Heart right ventricle (tissue), 16 donors: Measurements from ENCODE around the gene SOX8. TPM values are rescaled to one million over a fixed set of nuclear protein-coding genes. Genes with fewer than 3 reads are reported as not detected.

Experiments used
- ATAC-seq, 8 donors: fragments of 200-7000 bp; cut with Tn5 transposase; one replicate each; pipeline ENCODE4 v1.9.1; 2020; ENCODE audit warnings: mild to moderate bottlenecking in 8 of 8, moderate library complexity in 8 of 8, moderate number of reproducible peaks in 1 of 8
- DNase-seq, 2 donors: peaks; one replicate each; pipeline ENCODE4 v3.0.0-alpha.2; 2020
- H3K27ac ChIP-seq, 10 donors: fragments of 200-600 bp; sonication (generic) in 2 of 10; one replicate each; pipeline versions ENCODE4 v1.5.0 to v1.8.0; 2020 to 2022; ENCODE audit warnings: mild to moderate bottlenecking in 3 of 10
- H3K27me3 ChIP-seq, 7 donors: fragments of 200-600 bp; one replicate each; pipeline ENCODE4 v1.8.0; 2021 to 2022; ENCODE audit warnings: mild to moderate bottlenecking in 2 of 7
- H3K36me3 ChIP-seq, 9 donors: fragments of 200-600 bp; sonication (generic) in 1 of 9; one replicate each; pipeline versions ENCODE4 v1.5.0 to v1.8.0; 2020 to 2022; ENCODE audit warnings: mild to moderate bottlenecking in 2 of 9
- H3K4me1 ChIP-seq, 9 donors: fragments of 200-600 bp; sonication (generic) in 1 of 9; one replicate each; pipeline versions ENCODE4 v1.5.0 to v1.8.0; 2020 to 2022; ENCODE audit warnings: mild to moderate bottlenecking in 4 of 9
- H3K4me3 ChIP-seq, 10 donors: fragments of 200-600 bp; sonication (generic) in 2 of 10; one replicate each; pipeline versions ENCODE4 v1.5.0 to v1.8.0; 2020 to 2022; ENCODE audit warnings: mild to moderate bottlenecking in 7 of 10, moderate library complexity in 2 of 10
- H3K9me3 ChIP-seq, 11 donors: fragments of 200-600 bp in 10 of 11; sonication (generic) in 2 of 11; one replicate each; pipeline versions ENCODE4 v1.5.0 to v1.8.0; 2013 to 2022; ENCODE audit warnings: mild to moderate bottlenecking in 2 of 11, control low read depth in 1 of 11, moderate library complexity in 1 of 11
- WGBS, 2 donors: extraction: QIAGEN DNeasy Blood & Tissue Kit; methylation state at CpG; one replicate each; pipeline ENCODE4 v1.1.7; 2013; ENCODE audit warnings: inconsistent platforms in 1 of 2; 5-methylcytosine and 5-hydroxymethylcytosine counted together
- intact Hi-C, 10 donors: fragments of 100-400 bp; cut with DNase I; formaldehyde crosslinking; loops; one replicate each; pipeline versions ENCODE4 v1.11.1 to v1.14.2; 2022
- polyA plus RNA-seq, 2 donors: library from polyadenylated mRNA; stranded (reverse); fragments of 200-250 nt; gene quantifications; one replicate each; pipeline ENCODE4 v1.2.3, GENCODE V29; 2013
- total RNA-seq, 10 donors: library from RNA; stranded (reverse); fragmentation: NEBNext Ultra II Directional in 3 of 10; extraction: Animal tissue kit (Norgen Biotek cat#: 25700) in 3 of 10; gene quantifications; one replicate each; pipeline versions ENCODE4 v1.2.1 to v1.2.4, GENCODE V29; 2021 to 2023
- TF ChIP-seq, protein P1 (sequence below), 9 donors: fragments of 200-600 bp; sonication (generic) in 2 of 9; IDR thresholded peaks; one replicate each; pipeline versions ENCODE4 v1.5.0 to v1.8.0; 2021 to 2022; ENCODE audit warnings: antibody characterized with exemption in 9 of 9, mild to moderate bottlenecking in 5 of 9, moderate library complexity in 1 of 9
- donor health status: Arrhythmogenic right ventricular cardiomyopathy.
- donor health status: ischemic (EF 13 %, LVEDD 7.1; RV severe dilation, severe dysfunction).
- donor health status: healthy with polysubstance abuse.
- donor health status: DM: no; HTN: yes; CAD: no.
- donor health status: DM: no; HTN: no; CAD: no.
- donor health status: ischemic (EF 25% LVEDD 6.9; RV normal size, moderate dysfunction).
- donor health status: ischemic (EF 25% LVEDD 5.7; RV mildly dilated, moderate dysfunction).
- donor health status: healthy.
- donor health status: DM: yes; HTN: yes; CAD: no.
- donor health status: Ischemic cardiomyopathy.
- donor health status: ischemic (EF 35%, LVEDD 5.7; RV mildly dilated, moderate dysfunction).
- donor health status: nonischemic (EF 11% LVEDD 7.7; RV severe dilation, severe dysfunction).
- donor health status: DM: yes; HTN: yes; CAD: no.
- donor health status: PGD.
- donor health status: ischemic (EF 29% LVEDD 5.4; RV normal size, mild dysfunction).
- donor health status: nonischemic (EF 23%, LVEDD 6.1; RV moderate dilation, normal function).

SOX8 gene
- total and polyA plus RNA-seq, 12 donors, result 0.35 to 2.3 (median 1.0) TPM

DNA sequence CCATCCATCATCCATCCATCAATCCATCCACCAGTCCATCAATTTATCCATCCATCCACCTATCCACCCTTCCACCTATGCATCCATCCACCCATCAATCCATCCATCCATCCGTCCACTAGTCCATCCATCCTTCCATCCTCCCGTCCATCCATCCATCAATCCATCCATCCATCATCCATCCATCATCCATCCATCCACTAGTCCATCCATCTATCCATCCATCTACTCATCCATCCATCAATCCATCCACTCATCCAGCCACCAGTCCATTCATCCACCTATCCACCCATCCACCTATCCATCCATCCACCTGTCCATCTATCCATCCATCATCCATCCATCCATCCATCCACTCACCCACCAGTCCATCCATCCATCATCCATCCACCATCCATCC, 51.0 kb downstream of the SOX8 start:
- intact Hi-C loops, result no loop called here
- TF ChIP-seq, protein P1, sequence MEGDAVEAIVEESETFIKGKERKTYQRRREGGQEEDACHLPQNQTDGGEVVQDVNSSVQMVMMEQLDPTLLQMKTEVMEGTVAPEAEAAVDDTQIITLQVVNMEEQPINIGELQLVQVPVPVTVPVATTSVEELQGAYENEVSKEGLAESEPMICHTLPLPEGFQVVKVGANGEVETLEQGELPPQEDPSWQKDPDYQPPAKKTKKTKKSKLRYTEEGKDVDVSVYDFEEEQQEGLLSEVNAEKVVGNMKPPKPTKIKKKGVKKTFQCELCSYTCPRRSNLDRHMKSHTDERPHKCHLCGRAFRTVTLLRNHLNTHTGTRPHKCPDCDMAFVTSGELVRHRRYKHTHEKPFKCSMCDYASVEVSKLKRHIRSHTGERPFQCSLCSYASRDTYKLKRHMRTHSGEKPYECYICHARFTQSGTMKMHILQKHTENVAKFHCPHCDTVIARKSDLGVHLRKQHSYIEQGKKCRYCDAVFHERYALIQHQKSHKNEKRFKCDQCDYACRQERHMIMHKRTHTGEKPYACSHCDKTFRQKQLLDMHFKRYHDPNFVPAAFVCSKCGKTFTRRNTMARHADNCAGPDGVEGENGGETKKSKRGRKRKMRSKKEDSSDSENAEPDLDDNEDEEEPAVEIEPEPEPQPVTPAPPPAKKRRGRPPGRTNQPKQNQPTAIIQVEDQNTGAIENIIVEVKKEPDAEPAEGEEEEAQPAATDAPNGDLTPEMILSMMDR (IDR thresholded peaks at IDR 0.05), result no peak

DNA sequence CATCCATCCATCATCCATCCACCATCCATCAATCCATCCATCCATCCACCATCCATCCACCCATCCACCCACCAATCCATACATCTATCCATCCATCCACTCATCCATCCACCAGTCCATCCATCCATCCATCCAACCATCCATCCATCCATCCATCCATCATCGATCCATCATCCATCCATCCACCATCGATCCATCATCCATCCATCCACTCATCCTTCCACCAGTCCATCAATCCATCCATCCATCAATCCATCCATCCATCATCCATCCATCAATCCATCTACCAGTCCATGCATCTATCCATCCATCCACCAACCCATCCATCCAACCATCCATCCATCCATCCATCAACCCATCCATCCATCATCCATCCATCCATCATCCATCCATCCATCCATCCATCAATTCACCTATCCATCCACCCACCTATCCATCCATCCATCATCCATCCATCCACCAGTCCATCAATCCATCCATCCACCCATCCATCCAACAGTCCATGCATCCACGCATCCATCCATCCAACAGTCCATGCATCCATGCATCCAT, 51.6 kb downstream of the SOX8 start:
- TF ChIP-seq, protein P1 (IDR thresholded peaks at IDR 0.05), result no peak
- H3K4me3 ChIP-seq, result no peak overlapping the region
- no peaks in the 10 kb centered on the region for H3K9me3 ChIP-seq
- ATAC-seq (no peak), DNase-seq (no peak)
- peaks cover 0 to 24% (median 5%) of the 10 kb centered on the region in 9 donors for H3K4me1 ChIP-seq
- H3K27me3 ChIP-seq, result peaks cover 0 to 65% (median 55%) of the 10 kb centered on the region in 7 donors
- no peaks in the 10 kb centered on the region for H3K36me3 ChIP-seq
- 96 to 98% methylated on average over 3 of the region's 3 CpGs for WGBS, 2 donors
- intact Hi-C loops, result no loop called here
- no peak overlapping the region for H3K27ac ChIP-seq

More for the DNA sequence above, 51.0 kb downstream of the SOX8 start:
- ATAC-seq (no peak), DNase-seq (no peak)
- peaks cover 0 to 65% (median 52%) of the 10 kb centered on the region in 7 donors for H3K27me3 ChIP-seq
- H3K36me3 ChIP-seq, result no peaks in the 10 kb centered on the region
- H3K4me3 ChIP-seq, result no peak overlapping the region
- H3K9me3 ChIP-seq, result no peaks in the 10 kb centered on the region
- no peak overlapping the region for H3K27ac ChIP-seq
- peaks cover 0 to 26% (median 5%) of the 10 kb centered on the region in 9 donors for H3K4me1 ChIP-seq
- whole genome bisulfite sequencing, 2 donors, result 83 to 98% methylated on average over 2 of the region's 2 CpGs

DNA sequence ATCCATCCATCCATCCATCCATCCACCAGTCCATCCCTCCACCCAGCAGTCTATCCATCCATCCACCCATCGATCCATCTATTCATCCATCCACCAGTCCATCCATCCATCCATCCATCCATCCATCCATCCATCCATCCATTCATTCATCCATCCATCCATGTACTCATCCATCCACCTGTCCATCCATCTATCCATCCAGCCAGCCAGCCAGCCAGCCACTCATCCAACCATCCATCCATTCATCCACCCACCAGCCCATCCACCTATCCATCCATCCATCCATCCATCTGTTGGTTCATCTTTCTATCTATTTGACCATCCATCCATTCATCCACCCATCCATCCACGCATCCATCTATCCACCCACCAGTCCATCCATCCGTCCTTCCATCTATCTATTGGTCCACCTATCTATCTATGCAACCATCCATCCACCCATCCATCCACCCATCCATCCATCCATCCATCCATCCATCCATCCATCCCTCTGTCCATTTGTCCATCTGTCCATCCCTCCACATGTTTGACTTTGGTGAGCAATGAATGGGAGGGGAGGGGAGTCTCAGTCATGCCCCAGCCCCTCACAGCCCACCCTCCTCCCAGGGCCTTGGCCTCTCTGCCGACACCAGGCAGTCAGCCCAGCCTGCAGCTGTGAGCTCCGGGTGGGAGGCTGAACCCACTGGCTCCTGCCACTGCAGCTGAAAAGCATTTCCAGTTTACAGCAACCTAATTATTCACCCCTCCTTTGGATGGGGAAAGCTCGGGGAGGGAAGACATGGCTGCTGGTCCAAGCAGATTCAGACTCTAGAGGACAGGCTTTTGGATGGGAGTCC, 52.9 kb downstream of the SOX8 start:
- Histone ChIP-seq H3K27me3 (peaks cover 5 to 65% (median 55%) of the 10 kb centered on the region in 7 donors), H3K9me3 (no peaks in the 10 kb centered on the region), H3K27ac (no peak overlapping the region), H3K4me3 (no peak overlapping the region), H3K4me1 (peaks cover 0 to 12% (median 0%) of the 10 kb centered on the region in 9 donors), H3K36me3 (no peaks in the 10 kb centered on the region)
- intact Hi-C loops, result loop anchor here in 1 of 10 donors (2.0 kb wide), 1 partner anchor 360 kb away; no protein-coding TSS in a partner anchor
- DNase-seq, result no peak
- 69 to 75% methylated on average over 6 of the region's 6 CpGs for WGBS, 2 donors
- ATAC-seq, result no peak
- TF ChIP-seq, protein P1 (IDR thresholded peaks at IDR 0.05), result no peak

DNA sequence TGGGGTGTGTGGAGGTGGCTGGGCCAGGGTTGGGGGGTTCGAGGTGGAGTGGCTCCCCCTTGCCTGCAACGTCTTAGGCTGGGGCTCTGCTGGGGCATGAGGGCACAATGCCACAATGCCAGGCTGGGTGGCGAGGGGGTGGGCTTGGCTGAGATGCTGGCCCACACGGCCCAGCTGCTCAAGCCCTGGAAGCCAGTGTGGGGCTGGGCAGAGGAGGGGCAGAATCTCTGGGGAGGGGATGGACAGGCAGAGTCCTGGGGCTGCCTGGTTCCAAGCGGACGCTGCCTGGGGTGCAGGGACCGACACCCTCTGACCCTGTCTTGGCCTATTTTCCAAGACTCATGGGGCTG, 53.5 kb downstream of the SOX8 start:
- H3K27ac ChIP-seq, result no peak overlapping the region
- peaks cover 5 to 63% (median 53%) of the 10 kb centered on the region in 7 donors for H3K27me3 ChIP-seq
- 76 to 78% methylated on average over 7 of the region's 7 CpGs for WGBS, 2 donors
- H3K9me3 ChIP-seq, result no peaks in the 10 kb centered on the region
- no peak overlapping the region for H3K4me3 ChIP-seq
- ATAC-seq (no peak), DNase-seq (peak in 1 of 2 donors; percentile 3)
- TF ChIP-seq, protein P1 (IDR thresholded peaks at IDR 0.05), result no peak
- intact Hi-C loops, result loop anchor here in 1 of 10 donors (2.0 kb wide), 1 partner anchor 360 kb away; no protein-coding TSS in a partner anchor
- peaks cover 0 to 9% (median 0%) of the 10 kb centered on the region in 9 donors for H3K4me1 ChIP-seq
- no peaks in the 10 kb centered on the region for H3K36me3 ChIP-seq
